ENCODE data around the gene NCAM1. TPM values are rescaled to one million over a fixed set of nuclear protein-coding genes. Genes with fewer than 3 reads are reported as not detected.

NCAM1 gene
- total RNA-seq, 1 donor from 2014 or later = 4.2 TPM

DNA sequence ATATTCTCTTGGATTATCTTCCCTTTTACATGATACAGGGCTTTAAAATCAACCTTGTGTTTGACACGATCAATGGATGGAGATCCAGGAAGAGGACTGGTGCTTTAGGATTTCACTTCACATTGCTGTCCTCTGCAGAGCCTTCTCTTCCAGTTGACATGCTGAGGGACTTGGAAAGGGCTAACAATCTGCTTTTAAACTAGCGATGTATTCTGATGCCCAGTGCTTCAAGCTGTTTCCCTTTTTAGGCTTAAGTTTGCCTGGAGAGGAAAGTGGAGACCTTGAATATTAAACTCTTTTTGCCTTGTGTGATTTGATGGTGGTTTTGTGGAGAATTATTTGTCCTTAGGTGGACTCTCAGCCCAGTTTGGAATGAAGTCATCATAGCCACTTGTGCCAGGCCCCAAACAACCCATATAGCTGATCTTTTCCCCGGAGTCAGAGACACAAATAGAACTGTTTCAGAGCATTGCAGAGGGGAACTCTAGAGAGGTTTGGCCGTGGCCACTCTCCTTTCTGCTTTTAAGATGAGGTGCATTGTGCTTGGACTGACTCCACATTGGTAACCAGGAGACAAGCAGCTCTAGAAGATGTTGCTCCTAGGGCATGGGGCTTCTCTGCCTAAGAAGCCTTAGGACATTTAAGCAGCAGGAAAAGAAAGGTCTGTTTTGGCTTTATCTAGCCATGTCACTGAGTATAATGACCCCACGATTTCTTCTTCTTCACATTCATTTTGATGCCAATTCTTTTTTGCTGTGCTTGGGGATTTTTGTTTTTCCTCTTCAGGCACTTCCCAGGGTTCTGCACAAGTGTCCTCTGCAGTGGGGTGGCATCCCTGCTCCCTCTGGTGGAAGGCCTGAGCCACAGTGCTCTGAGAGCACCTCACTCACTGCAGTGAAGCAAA lies 152.8 kb downstream of the NCAM1 start:
- H3K4me3 ChIP-seq = no peak overlapping the region
- ATAC-seq (peak; percentile 84), DNase-seq (no peak)
- no peak overlapping the region for H3K27ac ChIP-seq
- TF ChIP-seq, protein P1, sequence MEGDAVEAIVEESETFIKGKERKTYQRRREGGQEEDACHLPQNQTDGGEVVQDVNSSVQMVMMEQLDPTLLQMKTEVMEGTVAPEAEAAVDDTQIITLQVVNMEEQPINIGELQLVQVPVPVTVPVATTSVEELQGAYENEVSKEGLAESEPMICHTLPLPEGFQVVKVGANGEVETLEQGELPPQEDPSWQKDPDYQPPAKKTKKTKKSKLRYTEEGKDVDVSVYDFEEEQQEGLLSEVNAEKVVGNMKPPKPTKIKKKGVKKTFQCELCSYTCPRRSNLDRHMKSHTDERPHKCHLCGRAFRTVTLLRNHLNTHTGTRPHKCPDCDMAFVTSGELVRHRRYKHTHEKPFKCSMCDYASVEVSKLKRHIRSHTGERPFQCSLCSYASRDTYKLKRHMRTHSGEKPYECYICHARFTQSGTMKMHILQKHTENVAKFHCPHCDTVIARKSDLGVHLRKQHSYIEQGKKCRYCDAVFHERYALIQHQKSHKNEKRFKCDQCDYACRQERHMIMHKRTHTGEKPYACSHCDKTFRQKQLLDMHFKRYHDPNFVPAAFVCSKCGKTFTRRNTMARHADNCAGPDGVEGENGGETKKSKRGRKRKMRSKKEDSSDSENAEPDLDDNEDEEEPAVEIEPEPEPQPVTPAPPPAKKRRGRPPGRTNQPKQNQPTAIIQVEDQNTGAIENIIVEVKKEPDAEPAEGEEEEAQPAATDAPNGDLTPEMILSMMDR (IDR thresholded peaks at IDR 0.05) = peak; percentile 58
- no peaks in the 10 kb centered on the region for H3K36me3 ChIP-seq
- intact Hi-C loops (cut with DNase I) = no loop called here
- no peaks in the 10 kb centered on the region for H3K4me1 ChIP-seq
- no peaks in the 10 kb centered on the region for H3K27me3 ChIP-seq
- H3K9me3 ChIP-seq = no peaks in the 10 kb centered on the region

DNA sequence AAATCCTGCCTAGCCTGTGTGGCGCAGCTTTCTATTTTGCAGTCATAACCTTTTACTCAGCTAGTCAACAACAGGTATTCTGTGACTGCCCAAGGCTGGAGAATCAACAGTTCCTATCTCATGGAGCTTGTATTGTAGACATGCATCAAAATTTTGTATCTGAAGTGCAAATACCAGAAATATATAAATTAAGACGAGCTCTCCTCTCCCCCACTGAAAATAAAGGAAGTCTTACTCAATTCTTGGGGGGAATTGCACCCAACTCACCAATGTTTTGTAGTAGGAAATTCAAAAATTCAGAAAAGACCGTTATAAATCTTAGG lies 153.4 kb downstream of the NCAM1 start:
- ATAC-seq (no peak), DNase-seq (no peak)
- Histone ChIP-seq H3K27me3 (no peaks in the 10 kb centered on the region), H3K36me3 (no peaks in the 10 kb centered on the region), H3K27ac (no peak overlapping the region), H3K9me3 (no peaks in the 10 kb centered on the region), H3K4me3 (no peak overlapping the region), H3K4me1 (no peaks in the 10 kb centered on the region)
- intact Hi-C loops (cut with DNase I) = no loop called here
- TF ChIP-seq, protein P1 (IDR thresholded peaks at IDR 0.05) = no peak

DNA sequence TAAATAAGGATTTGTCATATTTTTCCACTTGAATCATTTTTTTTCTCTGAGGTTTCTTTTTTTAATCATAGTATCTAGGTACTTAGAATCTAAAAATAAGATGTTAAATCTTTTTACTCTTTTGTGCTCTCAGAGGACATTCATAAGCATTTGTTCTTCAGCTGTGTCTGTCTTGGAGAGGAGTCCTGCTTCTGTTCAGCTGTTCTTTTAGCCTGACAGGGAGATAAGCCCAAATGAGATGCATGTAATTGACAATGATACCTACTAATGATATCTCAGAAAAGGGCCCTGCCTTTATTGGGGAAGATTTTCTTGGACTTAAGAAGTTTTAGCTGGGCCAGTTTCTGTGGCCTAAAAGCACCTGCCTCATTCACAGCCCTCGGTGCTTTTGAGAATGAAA lies 156.9 kb downstream of the NCAM1 start:
- H3K27ac ChIP-seq = no peak overlapping the region
- ATAC-seq (no peak), DNase-seq (no peak)
- no peaks in the 10 kb centered on the region for H3K9me3 ChIP-seq
- intact Hi-C loops (cut with DNase I) = no loop called here
- no peaks in the 10 kb centered on the region for H3K4me1 ChIP-seq
- TF ChIP-seq, protein P1 (IDR thresholded peaks at IDR 0.05) = no peak
- H3K4me3 ChIP-seq = no peak overlapping the region
- H3K27me3 ChIP-seq = no peaks in the 10 kb centered on the region
- no peaks in the 10 kb centered on the region for H3K36me3 ChIP-seq

DNA sequence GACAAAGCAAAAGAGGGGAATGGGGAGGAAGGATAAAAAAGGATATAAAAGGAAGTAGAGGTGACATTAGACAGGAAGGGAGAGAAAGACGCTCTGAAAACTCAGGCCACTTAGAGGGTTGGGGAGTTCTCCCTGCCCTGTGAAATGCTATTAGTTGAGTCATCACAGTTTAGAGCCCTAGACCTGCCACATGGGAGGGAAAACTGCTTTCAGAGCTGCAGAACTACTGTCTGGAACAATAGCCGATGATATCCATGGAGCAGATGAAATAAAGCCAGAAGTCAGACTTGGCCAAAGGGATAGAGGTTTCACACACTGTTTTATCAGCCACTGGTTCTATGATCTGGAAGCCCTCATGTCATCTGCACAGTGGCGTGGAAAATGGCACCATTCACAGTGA lies 157.9 kb downstream of the NCAM1 start:
- Histone ChIP-seq H3K9me3 (no peaks in the 10 kb centered on the region), H3K27ac (no peak overlapping the region), H3K4me3 (no peak overlapping the region), H3K27me3 (no peaks in the 10 kb centered on the region), H3K4me1 (no peaks in the 10 kb centered on the region), H3K36me3 (no peaks in the 10 kb centered on the region)
- no peak for DNase-seq
- ATAC-seq = no peak
- intact Hi-C loops (cut with DNase I) = no loop called here
- TF ChIP-seq, protein P1 (IDR thresholded peaks at IDR 0.05) = no peak

DNA sequence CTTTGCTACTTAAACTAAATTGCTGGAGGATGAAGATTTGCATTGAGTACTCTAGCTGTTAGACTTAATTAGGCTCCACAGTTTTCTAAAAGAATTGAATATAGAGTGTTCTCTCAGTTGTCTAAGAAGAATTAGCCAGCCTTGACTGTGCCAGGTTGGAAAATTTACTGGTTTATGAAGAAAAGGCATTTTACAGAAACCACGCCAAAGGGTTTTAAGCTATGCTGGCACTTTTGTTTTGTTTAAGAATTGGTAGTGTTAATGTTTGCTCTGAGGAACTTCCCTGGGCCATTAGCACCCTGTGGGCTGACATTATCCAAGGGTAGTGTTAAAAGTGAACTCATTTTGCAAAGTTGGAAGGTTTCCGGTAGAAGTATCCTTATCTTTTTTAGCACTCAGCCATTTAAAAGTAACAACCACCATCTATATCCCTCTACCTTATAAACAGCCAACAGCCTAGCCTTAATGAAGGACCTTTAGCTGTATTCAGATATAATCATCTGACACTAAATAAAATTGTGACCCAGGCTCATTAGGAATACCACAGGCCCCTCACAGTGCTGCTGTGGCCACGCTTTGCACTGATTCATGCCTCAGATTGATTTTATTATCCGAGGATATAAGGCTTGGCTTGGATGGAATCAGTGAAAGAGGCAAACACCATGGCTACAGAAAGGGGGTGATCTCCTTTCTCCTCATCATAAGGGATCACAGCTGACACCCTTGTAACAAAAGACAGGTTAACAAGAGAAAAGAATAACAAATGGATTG lies 158.9 kb downstream of the NCAM1 start:
- intact Hi-C loops (cut with DNase I) = no loop called here
- no peak for ATAC-seq

More for the DNA sequence above, 158.9 kb downstream of the NCAM1 start:
- DNase-seq = no peak
- Histone ChIP-seq H3K4me3 (no peak overlapping the region), H3K27me3 (no peaks in the 10 kb centered on the region), H3K36me3 (no peaks in the 10 kb centered on the region), H3K9me3 (no peaks in the 10 kb centered on the region), H3K4me1 (no peaks in the 10 kb centered on the region), H3K27ac (no peak overlapping the region)
- TF ChIP-seq, protein P1 (IDR thresholded peaks at IDR 0.05) = no peak

Data from upper lobe of right lung (tissue), 1 donor.